IMR-90 (cell line): ENCODE data around the gene RNF186. TPM values are rescaled to one million over a fixed set of nuclear protein-coding genes. Genes with fewer than 3 reads are reported as not detected.

Experiments used
- ATAC-seq: fragments of 200-7000 bp; cut with Tn5 transposase; 2 replicates; pipeline ENCODE4 v1.9.1; 2020; ENCODE audit warnings: low read depth, mild to moderate bottlenecking, moderate library complexity
- BruUV-seq: library from RNA; stranded (reverse); fragments of 400-500 nt; replicated peaks from 2 replicates; lab custom pipeline; 2021; lab: Mats Ljungman, UMichigan
- CTCF ChIA-PET: fragments of 300-600 bp; formaldehyde crosslinking; extraction: SDS; loops from one replicate; lab custom pipeline; 2021; ENCODE audit warnings: antibody characterized with exemption; lab: Yijun Ruan, JAX
- POLR2A ChIA-PET: fragments of 300-600 bp; sonication (Branson Sonifier 250); formaldehyde crosslinking; loops from one replicate; lab custom pipeline; 2022; ENCODE audit warnings: antibody characterized with exemption; ENCODE audit not compliant: unreplicated experiment; lab: Charles Lee
- DNase-seq: peaks from one replicate; pipeline ENCODE4 v3.0.0; 2013
- H2AFZ ChIP-seq: replicated peaks from 2 replicates; pipeline ENCODE3; 2013; ENCODE audit warnings: low read length, mild to moderate bottlenecking; ENCODE audit not compliant: poor library complexity
- H2AK5ac ChIP-seq: 2 replicates; pipeline ENCODE4 v1.6.1; 2013; ENCODE audit warnings: low read depth, low read length, inconsistent platforms
- H2AK9ac ChIP-seq: replicated peaks from 2 replicates; pipeline ENCODE3; 2013; ENCODE audit warnings: mild to moderate bottlenecking, low read depth, low read length, moderate library complexity; ENCODE audit not compliant: poor library complexity
- H2BK120ac ChIP-seq: 2 replicates; pipeline ENCODE4 v1.6.1; 2013; ENCODE audit warnings: low read depth, low read length, inconsistent platforms
- H2BK15ac ChIP-seq: 3 replicates; pipeline ENCODE4 v1.6.1; 2013; ENCODE audit warnings: low read depth, low read length, inconsistent platforms
- H2BK20ac ChIP-seq: 2 replicates; pipeline ENCODE4 v1.6.1; 2013; ENCODE audit warnings: low read depth, mild to moderate bottlenecking, inconsistent platforms, low read length, moderate library complexity
- H2BK5ac ChIP-seq: 2 replicates; pipeline ENCODE4 v1.6.1; 2013; ENCODE audit warnings: mild to moderate bottlenecking, low read depth, low read length, inconsistent platforms; ENCODE audit not compliant: poor library complexity, severe bottlenecking
- H3K14ac ChIP-seq: replicated peaks from 2 replicates; pipeline ENCODE4 v1.6.1; 2013; ENCODE audit warnings: low read depth, low read length, inconsistent platforms
- H3K18ac ChIP-seq: 2 replicates; pipeline ENCODE4 v1.6.1; 2013; ENCODE audit warnings: low read depth, low read length, control low read depth
- H3K23ac ChIP-seq: 2 replicates; pipeline ENCODE4 v1.6.1; 2013; ENCODE audit warnings: low read depth, low read length, inconsistent platforms
- H3K27ac ChIP-seq: 2 replicates; pipeline ENCODE4 v1.5.1; 2013; ENCODE audit warnings: mild to moderate bottlenecking, control low read depth, low read length; ENCODE audit not compliant: insufficient read depth
- H3K27me3 ChIP-seq: 2 replicates; pipeline ENCODE4 v1.6.1; 2013; ENCODE audit warnings: low read length; ENCODE audit not compliant: control insufficient read depth, insufficient read depth
- H3K36me3 ChIP-seq: 2 replicates; pipeline ENCODE4 v1.6.1; 2013; ENCODE audit warnings: low read length, mixed read lengths; ENCODE audit not compliant: control insufficient read depth, insufficient read depth
- H3K4ac ChIP-seq: 2 replicates; pipeline ENCODE4 v1.6.1; 2013; ENCODE audit warnings: low read depth, low read length, inconsistent platforms
- H3K4me1 ChIP-seq: 2 replicates; pipeline ENCODE4 v1.6.1; 2013; ENCODE audit warnings: low read length, mixed read lengths; ENCODE audit not compliant: control insufficient read depth, insufficient read depth
- H3K4me2 ChIP-seq: 2 replicates; pipeline ENCODE4 v1.6.1; 2013; ENCODE audit warnings: low read depth, mild to moderate bottlenecking, control low read depth, low read length, moderate library complexity
- H3K4me3 ChIP-seq: 2 replicates; pipeline ENCODE4 v1.5.1; 2013; ENCODE audit warnings: low read depth, mild to moderate bottlenecking, control low read depth, low read length, moderate library complexity; ENCODE audit not compliant: insufficient read depth
- H3K56ac ChIP-seq: 2 replicates; pipeline ENCODE4 v1.6.1; 2013; ENCODE audit warnings: low read length, inconsistent platforms; ENCODE audit not compliant: insufficient read depth; ENCODE audit errors: extremely low read depth
- H3K79me1 ChIP-seq, 2 experiments: 2 replicates each; pipeline ENCODE4 v1.6.1; 2013; ENCODE audit warnings: low read length in 2 of 2, inconsistent platforms in 1 of 2, low read depth in 1 of 2
- H3K9ac ChIP-seq: 2 replicates; pipeline ENCODE4 v1.6.1; 2013; ENCODE audit warnings: low read depth, low read length, control low read depth
- H3K9me1 ChIP-seq: 2 replicates; pipeline ENCODE4 v1.6.1; 2013; ENCODE audit warnings: low read length, inconsistent platforms; ENCODE audit not compliant: insufficient read depth
- H3K9me3 ChIP-seq: 2 replicates; pipeline ENCODE4 v1.6.1; 2013; ENCODE audit warnings: low read length; ENCODE audit not compliant: control insufficient read depth, insufficient read depth
- H4K20me1 ChIP-seq: 2 replicates; pipeline ENCODE4 v1.6.1; 2013; ENCODE audit warnings: low read length, inconsistent platforms; ENCODE audit not compliant: insufficient read depth
- H4K5ac ChIP-seq: 2 replicates; pipeline ENCODE4 v1.6.1; 2013; ENCODE audit warnings: mild to moderate bottlenecking, low read depth, low read length, control low read depth
- H4K8ac ChIP-seq, 2 experiments: 2 replicates each; pipeline ENCODE4 v1.6.1; 2013; ENCODE audit warnings: low read depth in 2 of 2, low read length in 2 of 2, control low read depth in 1 of 2, inconsistent platforms in 1 of 2
- H4K91ac ChIP-seq: 2 replicates; pipeline ENCODE4 v1.6.1; 2013; ENCODE audit warnings: low read depth, low read length, inconsistent platforms; ENCODE audit not compliant: insufficient read depth
- FOS ChIP-seq: fragments of 150-350 bp; IDR thresholded peaks from 2 replicates; pipeline ENCODE4 v1.6.1; 2016; ENCODE audit warnings: low read depth, low read length
- MAFK ChIP-seq: IDR thresholded peaks from 2 replicates; pipeline ENCODE4 v1.6.1; 2012; ENCODE audit warnings: low read depth, low read length, improper control_type of control experiment
- MAZ ChIP-seq: IDR thresholded peaks from 2 replicates; pipeline ENCODE4 v1.6.1; 2012; ENCODE audit warnings: low read depth, mild to moderate bottlenecking, low read length, improper control_type of control experiment, moderate library complexity, borderline replicate concordance
- MXI1 ChIP-seq: IDR thresholded peaks from 2 replicates; pipeline ENCODE4 v1.6.1; 2012; ENCODE audit warnings: low read depth, mild to moderate bottlenecking, low read length, moderate library complexity, borderline replicate concordance
- RFX5 ChIP-seq: IDR thresholded peaks from 2 replicates; pipeline ENCODE4 v1.8.0; 2012; ENCODE audit warnings: low read depth, mild to moderate bottlenecking, low read length, moderate library complexity
- WGBS, 2 experiments: methylation state at CpG; one replicate each; pipeline versions ENCODE4 v1.1.5 to v1.1.7; 2013; ENCODE audit warnings: missing lambda C conversion rate in 2 of 2; ENCODE audit not compliant: insufficient read length in 1 of 2; ENCODE audit errors: extremely low coverage in 2 of 2; 5-methylcytosine and 5-hydroxymethylcytosine counted together
- dilution Hi-C: fragments of 300-500 bp; cut with HindIII; formaldehyde crosslinking; loops from one replicate; pipeline ENCODE4 v1.14.3; 2018; ENCODE audit warnings: low sequenced_read_pairs; ENCODE audit not compliant: unreplicated experiment
- in situ Hi-C: fragments of 300-500 bp; cut with MboI; formaldehyde crosslinking; loops from 3 replicates; pipeline ENCODE4 v1.14.3; 2019; ENCODE audit warnings: low sequenced_read_pairs, inconsistent platforms, mixed read lengths
- intact Hi-C: fragments of 100-400 bp; cut with micrococcal nuclease; formaldehyde crosslinking; loops from 2 replicates; pipeline ENCODE4 v1.10.0; 2022
- polyA plus RNA-seq, 3 experiments: library from polyadenylated mRNA; depleted of rRNA; stranded (reverse); fragments of >200 nt; gene quantifications; 2 replicates each; pipeline ENCODE4 v1.2.3, GENCODE V29; 2012; ENCODE audit warnings: low replicate concordance in 1 of 3
- total RNA-seq: library from RNA; depleted of rRNA; stranded (reverse); fragments of >200 nt; gene quantifications from 2 replicates; pipeline ENCODE4 v1.2.3, GENCODE V29; 2012

Gene RNF186
- total and polyA plus RNA-seq, 2 of the 4 experiments (the other 2 are of a cell fraction): not detected

GRCh38 chr1:19793360-19794046, 21.6 kb downstream of the RNF186 start:
- intact Hi-C loops (no loop called here), dilution Hi-C loops (no loop called here), in situ Hi-C loops (no loop called here)
- ATAC-seq (no peak), DNase-seq (no peak)
- no peak overlapping the region for H2AFZ ChIP-seq
- no peak overlapping the region for H4K91ac ChIP-seq
- H3K23ac ChIP-seq: no peak overlapping the region
- no peaks in the 10 kb centered on the region for H4K20me1 ChIP-seq
- no peak overlapping the region for H2AK9ac ChIP-seq
- 100% methylated on average over 1 of the region's 6 CpGs; no CpG with 5 or more reads in 1 of the 2 experiments for WGBS, 2 experiments
- POLR2A ChIA-PET: no interaction called here
- H2BK20ac ChIP-seq: no peak overlapping the region
- no peak overlapping the region for H3K27ac ChIP-seq
- H3K9me1 ChIP-seq: 0 out of 2 replicates have a peak, but pooled peaks cover 9% of the 10 kb centered on the region
- TF ChIP-seq MXI1 (no peak), MAFK (no peak), RFX5 (no peak), FOS (no peak), MAZ (no peak)
- H3K4me2 ChIP-seq: no peak overlapping the region
- H3K9ac ChIP-seq: no peak overlapping the region
- H3K9me3 ChIP-seq: no peaks in the 10 kb centered on the region
- H3K27me3 ChIP-seq: no peaks in the 10 kb centered on the region
- CTCF ChIA-PET: no interaction called here
- no peak overlapping the region for H4K8ac ChIP-seq
- H2BK120ac ChIP-seq: no peak overlapping the region
- H2AK5ac ChIP-seq: no peak overlapping the region
- no peak overlapping the region for H3K18ac ChIP-seq
- peaks cover 11 to 12% of the 10 kb centered on the region in 2 experiments for H3K79me1 ChIP-seq
- no peak overlapping the region for H3K14ac ChIP-seq
- no peak overlapping the region for H3K4ac ChIP-seq
- peaks cover 11% of the 10 kb centered on the region for H3K36me3 ChIP-seq
- no peak overlapping the region for H4K5ac ChIP-seq
- no peak overlapping the region for H2BK5ac ChIP-seq
- H3K4me1 ChIP-seq: peaks cover 2% of the 10 kb centered on the region; the same call in 1 of the 2 replicates
- no peak overlapping the region for H3K4me3 ChIP-seq
- no peak overlapping the region for H3K56ac ChIP-seq
- H2BK15ac ChIP-seq: no peak overlapping the region
- BruUV-seq: no TSS peak
